ELR (cell line): ENCODE results near the gene LPIN3.
"Not testable (repeated sequence)": the region's sequence is repeated elsewhere in the genome, so short reads cannot be mapped to it uniquely, and the experiment has no call there.

ENCODE experiments used
- DNase-seq: peaks from one replicate; pipeline ENCODE4 v3.0.0-alpha.2; 2015; ENCODE audit warnings: low read depth

LPIN3 gene, protein sequence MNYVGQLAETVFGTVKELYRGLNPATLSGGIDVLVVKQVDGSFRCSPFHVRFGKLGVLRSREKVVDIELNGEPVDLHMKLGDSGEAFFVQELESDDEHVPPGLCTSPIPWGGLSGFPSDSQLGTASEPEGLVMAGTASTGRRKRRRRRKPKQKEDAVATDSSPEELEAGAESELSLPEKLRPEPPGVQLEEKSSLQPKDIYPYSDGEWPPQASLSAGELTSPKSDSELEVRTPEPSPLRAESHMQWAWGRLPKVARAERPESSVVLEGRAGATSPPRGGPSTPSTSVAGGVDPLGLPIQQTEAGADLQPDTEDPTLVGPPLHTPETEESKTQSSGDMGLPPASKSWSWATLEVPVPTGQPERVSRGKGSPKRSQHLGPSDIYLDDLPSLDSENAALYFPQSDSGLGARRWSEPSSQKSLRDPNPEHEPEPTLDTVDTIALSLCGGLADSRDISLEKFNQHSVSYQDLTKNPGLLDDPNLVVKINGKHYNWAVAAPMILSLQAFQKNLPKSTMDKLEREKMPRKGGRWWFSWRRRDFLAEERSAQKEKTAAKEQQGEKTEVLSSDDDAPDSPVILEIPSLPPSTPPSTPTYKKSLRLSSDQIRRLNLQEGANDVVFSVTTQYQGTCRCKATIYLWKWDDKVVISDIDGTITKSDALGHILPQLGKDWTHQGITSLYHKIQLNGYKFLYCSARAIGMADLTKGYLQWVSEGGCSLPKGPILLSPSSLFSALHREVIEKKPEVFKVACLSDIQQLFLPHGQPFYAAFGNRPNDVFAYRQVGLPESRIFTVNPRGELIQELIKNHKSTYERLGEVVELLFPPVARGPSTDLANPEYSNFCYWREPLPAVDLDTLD

DNA sequence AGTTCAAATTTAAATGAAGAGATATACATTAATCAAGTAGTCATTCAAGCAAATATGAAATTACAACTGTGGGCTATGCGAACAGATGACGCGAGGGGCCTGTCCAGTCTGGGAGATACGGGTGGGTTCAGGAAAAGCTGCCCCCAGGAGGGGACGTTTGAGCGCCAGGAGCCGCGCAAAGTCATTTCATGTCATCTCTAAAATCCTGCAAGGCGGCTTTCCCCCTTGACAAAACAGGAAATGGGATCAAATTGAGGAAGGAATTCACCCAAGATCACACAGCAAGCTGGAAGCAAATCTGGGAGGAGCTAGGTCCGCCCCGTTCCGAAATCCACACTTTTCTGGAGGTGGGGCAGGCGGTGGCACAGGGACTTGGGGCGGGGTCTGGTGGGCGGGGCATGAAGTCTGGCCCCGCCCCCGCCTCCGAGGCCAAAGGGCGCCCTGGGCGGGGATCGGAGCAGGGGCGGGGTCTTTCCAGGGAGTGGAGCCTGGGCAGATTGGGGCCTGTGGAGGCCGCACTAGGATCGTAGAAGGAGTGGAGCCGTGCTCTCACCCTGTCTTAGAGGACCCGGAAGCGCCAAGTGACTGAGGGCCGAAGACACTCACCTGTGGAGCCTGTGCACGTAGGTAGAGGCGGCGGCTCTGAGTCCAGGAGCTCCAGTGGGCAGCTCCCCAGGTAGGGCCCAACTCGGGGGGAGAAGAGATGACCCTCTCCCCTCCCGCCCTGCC lies at the start of gene LPIN3:
Gene LPIN3 (plus strand): TSS at position 495 of the 729 bp plus-strand sequence. CDS start 4,983 bp downstream, outside the sequence.
- peak; percentile 93 for DNase-seq

DNA sequence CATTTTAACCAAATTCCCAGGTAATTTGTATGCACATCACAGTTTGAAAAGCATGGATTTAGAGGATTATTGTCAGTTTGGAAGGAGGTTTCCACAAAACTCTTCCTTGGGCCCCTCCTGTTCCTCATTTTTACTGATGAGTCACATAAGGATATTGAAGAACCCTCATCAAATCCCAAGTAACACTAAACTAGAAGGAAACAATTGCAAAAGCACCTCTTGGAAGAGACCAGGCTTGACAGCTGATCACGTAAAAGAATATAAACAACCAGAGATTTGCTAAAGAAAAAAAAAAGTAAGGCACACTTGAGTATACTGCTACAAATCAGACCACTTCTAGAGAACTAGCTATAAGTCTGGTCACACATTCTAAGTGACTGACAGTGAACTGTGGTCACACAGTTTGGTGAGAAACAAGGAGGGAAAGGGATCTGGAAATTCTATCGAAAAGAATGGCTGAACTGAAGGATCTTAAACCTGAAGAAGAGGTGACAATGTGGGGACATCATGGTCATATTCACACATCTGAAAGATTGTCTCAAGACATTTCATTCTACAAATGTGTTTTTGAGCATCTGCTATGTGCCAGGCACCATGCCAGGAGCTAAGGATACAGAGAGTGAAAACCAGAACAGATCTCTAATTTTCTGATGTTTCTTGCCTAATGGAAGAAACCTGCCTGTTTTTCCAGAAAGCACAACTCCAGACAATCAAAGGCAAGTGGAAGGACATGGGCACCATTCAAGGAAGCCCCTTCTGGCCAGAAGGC lies 47.2 kb upstream of the LPIN3 start:
- DNase-seq, result peak; percentile 20

DNA sequence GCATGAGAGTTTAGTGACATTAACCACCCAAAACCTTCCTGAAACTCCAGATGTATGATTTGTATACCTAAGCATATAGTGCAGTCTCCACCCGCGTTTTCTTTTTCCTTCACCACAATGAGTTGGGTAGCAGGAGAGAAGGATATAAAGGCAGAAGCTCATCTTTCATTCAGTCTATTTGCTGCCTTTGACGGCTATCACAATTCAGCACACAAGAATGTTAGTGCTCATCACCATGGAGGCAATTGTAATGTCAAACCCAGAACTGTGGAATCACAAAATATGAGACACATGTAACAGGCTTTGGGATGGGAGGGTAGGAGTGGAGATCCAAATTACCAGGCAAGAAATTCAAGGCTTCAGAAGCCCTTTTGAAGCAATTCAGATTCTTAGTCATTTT lies 40.7 kb upstream of the LPIN3 start:
- DNase-seq, result no peak

DNA sequence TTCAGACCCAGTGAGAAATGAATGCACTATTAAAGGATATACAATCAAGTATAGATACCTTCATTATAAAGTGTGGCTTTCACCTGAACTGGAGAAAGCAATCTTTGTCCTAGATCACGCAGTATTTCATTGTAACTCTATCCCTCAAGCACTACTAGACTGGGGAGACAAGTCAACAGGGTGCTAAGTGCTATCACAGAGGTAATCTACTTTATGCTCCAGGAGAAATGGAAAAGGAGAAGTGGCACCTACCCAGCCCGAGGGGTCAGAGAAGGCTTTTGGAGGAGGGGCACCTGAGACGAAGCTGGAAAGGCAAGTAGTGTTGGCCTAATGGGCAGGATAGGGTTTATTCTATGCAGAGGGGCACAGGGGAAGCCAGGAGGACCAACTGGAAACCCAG lies 40.2 kb upstream of the LPIN3 start:
- DNase-seq, result no peak

DNA sequence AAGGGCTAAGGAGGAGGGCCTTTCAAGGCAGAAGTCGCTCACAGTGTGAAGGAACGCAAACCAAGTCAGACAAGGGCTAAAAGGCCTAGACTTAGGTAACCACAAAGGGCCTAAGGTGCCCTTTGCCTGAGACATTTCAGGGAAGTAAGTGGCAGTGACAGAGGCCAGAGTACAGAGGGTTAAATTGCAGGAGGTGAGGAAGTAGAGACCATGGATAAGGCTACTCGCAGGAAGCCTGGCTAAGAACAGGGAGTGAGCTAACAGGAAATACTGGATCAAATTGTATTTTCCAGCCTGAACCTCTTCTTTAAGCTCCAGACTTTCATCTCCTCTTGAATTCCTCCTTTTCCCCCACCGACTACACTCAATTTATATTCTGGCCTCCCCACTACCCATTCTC lies 39.7 kb upstream of the LPIN3 start:
- no peak for DNase-seq

DNA sequence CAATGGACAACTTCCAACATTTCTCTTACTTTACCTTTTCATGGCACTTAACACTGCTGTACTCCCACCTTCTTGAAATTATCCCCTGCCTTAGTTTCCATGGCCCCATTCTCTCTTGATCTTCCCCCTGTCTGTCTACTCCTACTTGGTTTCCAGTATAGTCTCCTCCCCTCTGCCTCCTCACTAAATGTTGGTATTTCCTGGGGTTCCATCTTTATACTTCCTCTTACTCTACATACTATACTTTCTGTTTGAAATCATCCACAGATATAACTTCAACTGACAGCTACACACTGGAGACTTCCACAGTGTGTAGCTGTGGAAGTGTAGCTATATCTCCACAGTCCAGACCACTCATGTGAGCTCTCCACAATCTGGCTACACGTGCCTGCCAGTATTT lies 36.6 kb upstream of the LPIN3 start:
- no peak for DNase-seq

DNA sequence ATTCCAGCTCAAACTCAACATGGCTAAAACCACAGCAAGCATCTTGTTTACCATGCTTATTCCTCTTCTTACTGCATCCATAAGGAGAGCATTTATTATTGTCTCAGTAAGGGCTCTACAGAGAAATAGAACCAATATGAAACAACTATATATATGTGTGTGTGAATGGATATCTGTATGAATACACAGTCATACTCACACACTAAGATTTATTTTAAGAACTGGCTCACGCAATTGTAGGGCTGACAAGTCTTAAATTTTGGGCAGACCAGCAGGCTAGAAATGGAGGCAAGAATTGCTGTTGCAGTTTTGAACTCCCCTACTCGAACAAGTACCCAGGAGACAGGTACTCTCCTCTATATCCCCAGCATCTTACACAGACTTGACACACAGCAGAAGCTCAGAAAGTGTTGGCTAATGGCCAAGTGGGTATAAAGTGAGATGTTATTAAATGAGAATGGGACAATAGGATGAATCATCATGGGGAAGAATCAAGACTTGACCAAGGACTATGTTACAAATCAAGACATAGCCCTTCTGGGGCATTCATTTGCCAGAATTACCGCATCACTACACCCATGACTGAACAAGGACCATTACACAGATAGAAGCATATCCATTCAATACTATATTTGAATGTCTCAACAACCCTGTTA lies 36.1 kb upstream of the LPIN3 start:
- DNase-seq, result no peak

DNA sequence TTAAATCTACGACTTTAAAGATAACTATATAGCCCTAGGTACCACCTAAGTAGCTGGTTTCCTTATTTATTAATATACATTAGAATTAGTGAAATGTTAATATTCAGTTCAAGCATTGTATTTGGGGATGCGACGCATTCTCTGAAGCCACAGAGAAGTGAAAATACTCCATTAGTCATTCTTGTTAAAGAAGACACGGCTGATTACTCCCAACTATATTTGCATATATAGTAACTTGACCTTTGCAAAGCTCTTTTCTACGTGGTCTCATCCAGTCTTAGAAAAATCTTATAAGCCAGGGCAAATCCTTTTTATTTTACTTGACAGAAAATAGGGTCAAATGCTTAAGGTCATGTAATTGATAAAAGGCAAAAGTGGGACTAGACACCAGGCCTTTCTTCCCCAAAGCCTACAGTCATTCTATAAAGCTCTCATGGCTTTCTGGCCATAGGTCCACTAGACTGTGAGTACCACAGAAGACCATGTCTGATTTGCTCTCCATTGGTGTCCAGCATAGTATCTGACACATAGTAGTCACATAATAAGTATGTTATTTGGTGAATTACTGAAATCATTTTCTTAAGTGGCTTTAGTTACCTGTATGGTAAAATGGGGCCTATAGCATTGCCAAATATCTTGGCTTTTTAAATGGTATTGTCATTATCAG lies 34.4 kb upstream of the LPIN3 start:
- DNase-seq, result peak; percentile 29

DNA sequence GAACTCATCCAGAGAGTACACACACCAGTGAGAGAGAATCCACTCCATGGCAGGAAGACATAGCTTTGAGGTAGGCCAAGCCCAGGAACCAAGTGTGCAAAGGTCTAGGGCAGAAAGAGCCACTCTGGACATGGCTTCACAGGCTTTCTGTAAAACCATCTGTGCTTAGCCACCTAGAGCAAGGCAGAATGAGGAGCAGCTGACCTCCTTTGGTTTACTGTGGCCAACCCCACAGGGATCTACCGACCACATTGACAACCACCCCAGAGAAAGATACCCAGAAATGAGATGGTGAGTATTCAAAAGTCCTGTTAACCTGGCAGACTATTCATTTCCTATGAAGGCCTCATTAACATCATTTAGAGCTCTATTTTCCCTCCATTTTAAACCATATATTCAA lies 33.6 kb upstream of the LPIN3 start:
- DNase-seq, result no peak

DNA sequence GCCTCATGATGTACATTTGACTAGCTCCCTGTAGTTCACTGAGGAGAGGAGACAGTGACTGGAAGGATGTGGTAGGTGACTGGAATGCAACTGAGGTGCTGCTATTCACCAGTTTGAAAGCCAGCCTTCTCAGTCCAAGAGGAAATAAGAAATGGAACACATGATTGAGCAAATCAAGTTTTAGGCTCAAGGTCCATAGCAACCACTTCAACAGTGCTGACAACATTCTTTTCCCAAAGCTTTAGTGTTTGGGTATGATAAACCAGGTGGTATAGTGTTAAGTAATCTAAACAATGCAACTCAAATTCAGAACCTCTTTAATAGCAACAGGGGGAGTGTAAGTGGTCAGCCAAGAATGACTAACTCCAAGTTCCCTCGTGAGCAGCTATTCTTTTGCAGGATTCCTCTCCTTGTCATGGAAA lies 32.3 kb upstream of the LPIN3 start:
- DNase-seq, result peak; percentile 93

DNA sequence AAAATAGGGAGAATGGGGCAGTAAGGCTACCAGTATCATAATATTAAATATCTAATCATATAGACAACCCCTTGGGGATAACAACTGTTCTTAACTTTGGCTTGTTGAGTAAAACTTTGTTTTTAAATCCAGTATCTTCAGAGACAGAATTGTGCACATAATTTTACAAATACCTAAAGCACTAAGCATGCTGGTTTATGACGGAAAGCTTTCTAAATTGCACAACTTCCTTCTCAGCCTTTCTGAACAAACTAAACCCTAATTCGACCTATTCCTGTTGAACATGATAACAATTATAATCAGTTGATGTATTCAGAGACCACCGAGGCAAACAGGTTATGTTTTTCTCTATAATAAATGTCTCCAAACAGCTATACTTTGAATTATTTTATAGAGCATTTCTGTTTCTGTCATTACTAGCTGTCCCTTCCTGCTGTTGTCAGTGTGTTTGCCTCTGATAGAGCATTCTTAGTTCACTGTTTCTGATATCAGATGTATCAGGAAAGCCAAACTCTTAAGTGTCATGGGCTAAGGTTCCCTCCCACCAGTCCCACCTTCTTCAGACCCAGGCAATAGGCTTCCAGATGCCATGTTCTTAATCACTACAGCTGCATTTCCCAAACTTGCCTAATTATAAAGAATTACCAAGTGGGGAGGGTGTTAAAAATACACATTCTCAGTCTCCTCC lies 31.8 kb upstream of the LPIN3 start:
- DNase-seq, result peak; percentile 63

DNA sequence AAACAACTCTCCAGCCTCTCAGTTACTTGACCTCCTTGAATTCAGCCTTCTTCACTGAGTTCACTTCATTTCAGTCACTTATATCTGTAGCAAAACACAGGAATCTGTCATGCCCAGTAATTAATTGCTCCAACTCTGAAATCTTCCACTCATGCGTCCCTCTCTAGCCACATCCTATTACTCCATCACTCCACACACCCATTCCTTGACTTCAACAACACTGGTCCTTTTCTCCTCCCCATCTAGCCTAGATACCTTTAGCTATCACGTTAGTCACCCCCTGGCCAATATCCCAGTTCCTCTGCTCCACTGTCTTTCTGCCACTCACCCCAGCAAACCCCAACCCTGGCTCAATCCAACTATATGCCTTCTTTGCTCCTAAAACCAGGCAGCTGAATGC lies 30.8 kb upstream of the LPIN3 start:
- DNase-seq, result peak; percentile 96

DNA sequence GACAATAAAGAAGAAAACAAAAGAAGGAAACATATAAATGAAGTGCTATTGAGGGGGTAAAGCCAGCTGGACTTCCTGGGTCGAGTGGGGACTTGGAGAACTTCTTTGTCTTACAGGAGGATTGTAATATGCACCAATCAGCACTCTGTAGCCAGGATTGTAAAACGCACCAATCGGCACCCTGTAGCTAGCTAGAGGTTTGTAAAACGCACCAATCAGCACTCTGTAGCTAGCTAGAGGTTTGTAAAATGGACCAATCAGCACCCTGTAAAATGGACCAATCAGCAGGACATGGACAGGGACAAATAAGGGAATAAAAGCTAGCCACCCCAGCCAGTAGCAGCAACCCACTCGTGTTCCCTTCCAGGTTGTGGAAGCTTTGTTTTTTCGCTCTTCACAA lies 28.6 kb upstream of the LPIN3 start:
- DNase-seq, result not testable (repeated sequence)

DNA sequence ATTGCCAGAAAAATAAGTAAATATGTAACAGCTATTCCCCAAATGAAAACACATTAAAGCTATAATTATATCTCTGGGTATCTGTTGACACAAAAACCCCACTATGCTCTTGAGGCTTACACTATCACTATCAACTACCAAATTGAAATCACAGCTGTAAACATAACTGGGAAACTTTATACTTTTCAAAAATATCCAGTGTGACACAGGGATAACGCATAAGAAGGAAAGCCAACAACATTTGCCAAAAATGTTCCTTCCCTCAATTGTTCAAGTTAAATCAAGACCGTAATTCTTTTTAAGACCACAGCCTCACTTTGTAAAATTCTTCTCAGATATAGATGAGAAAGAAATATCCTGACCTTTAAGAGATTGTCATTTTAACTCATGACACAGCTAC lies 26.2 kb upstream of the LPIN3 start:
- no peak for DNase-seq

DNA sequence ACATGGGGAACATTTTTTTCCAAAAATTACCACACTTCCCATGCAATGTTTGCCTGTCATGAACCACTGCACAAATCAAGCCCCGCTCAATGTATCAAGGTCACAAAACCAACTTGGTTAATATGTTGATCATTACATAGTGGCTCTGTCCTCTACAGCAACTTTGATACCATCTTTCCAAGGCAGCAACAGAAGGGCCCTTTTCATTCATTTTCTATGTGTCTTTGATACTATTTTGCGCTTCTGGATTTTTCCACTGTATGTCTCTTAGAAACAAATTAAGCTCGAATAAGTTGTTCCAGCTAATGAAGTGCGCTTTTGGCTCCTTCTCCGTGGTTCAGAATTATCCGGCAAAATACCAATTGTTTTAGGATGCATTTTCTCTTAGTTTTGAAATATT lies 24.6 kb upstream of the LPIN3 start:
- peak; percentile 31 for DNase-seq

DNA sequence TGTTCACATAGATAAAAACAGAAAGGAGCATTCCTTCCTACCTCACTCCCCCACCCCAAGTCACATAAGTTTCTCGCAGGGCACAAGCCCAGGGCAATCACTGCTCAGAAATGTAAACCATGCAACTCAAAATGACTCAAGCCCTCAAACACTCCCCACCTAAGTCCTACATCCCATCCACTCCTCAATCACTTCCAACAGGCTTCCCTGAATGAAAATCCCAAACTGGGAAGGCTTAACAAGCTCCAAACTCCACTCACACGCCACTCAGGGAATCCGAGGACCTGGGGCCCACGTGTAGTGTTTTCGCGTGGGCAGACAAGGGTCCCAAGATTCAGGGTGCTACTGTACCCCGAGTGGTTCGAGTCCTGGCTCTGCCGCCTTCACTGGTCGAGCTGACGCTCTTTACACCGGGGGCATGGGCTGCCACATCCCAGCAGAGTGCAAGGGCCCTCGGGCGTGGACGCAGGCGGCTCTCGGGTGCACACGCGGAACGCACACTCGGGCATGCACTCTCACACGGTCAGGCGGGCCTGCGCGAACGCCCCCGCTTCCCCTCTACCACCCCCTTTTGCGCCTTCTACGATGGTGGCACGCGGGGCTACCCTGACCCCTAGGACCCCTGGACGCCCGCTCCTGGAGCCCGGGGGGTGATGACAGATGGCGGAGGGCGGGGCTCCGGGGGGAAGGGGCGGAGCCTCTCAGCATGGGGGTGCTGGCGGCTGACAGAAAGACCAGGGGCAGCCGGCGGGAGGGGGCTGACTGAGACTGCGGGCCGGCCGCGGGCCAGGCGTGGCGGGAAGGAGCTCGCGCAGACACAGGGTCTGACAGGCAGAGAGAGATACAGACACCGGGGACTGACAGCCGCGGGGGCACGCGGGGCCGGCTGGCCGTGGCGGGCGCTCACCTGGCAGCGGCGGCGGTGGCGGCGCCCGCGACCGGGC lies 23.7 kb upstream of the LPIN3 start:
- peak; percentile 97 for DNase-seq

DNA sequence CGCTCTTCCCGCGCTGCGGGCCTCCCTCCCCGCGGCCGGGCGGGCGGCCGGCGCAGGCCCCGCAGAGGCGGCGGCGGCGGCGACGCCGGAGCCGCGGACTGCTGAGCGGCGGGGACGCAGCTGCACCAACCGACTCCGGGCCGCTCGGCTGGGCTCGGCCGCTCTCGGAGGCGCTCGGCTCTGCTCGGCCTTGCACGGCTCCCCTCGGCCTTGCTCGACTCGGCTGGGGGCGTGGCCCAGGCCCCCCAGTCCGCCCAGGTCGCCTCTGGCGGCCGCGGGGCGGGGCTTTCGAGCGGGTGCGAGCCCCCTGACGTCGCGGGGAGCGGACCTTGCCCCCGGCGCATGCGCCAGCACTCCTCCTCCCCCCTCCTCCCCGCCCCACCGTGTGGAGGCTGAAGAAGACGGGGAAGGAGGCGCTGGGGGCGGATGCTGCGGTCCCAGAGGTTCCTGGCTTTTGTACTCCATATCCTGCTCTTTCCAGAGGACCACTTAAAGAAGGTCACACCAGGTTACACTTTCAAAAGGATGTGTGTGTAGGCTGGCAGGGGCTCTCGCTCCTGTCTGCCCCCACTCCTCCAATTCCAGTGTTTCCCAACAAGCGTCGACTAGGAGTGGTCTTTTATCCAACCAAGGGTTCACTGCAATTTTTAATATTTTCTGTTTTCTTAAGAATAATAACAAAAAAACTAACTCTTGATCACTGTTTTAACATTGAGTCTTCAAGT lies 22.9 kb upstream of the LPIN3 start, which contains the start of gene ZHX3:
Gene ZHX3 (minus strand): TSS at position 186 of the 725 bp plus-strand sequence. CDS start 112,815 bp downstream, outside the sequence.
- DNase-seq, result peak; percentile 99

DNA sequence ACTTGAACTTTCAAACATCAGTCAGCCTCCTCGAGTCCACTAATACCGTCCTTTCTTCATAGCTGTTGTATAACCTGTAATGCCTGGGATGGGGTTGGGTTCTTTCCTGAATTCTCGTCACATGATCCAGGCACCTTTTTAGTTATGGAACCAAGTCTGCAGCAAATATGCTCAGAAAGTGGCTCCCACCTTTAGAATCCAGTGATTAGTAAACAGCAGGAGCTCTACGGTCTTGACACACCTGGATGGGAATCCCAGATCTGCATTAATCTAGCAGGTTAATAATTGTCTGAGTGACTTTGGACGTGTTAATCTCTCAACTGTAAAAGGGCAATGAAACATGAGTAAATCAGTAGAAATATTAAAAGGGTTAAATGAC lies 22.4 kb upstream of the LPIN3 start:
- no peak for DNase-seq
